NCI-H82 treated with DMSO at 0.1 percent for 48 hours (cell line): Measurements from ENCODE around the gene CCDC93.

ENCODE experiments used
- DNase-seq: peaks from one replicate; lab custom pipeline; 2025; ENCODE audit not compliant: unreplicated experiment; lab: John Stamatoyannopoulos, UW

Gene CCDC93

DNA sequence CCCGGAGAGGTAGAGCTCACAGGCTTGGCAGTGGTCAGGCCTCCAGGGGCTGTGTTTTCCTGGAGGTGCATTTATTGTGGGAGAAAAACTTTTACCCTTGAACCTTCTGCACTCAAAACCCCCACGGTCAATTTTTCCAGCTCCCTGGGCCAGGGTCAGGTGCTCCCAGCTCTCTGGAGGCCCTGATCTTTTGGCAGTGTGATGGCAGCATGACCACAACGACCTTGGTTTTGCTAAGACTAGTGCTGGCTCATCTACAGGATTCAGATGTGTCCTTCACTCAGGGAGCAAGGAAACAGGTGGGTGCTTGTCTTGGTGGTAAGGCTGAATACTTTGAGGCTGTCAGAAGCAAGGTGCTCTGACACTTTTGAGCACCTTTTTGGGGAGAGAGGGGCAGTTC, 92.3 kb downstream of the CCDC93 start:
- DNase-seq: no peak

DNA sequence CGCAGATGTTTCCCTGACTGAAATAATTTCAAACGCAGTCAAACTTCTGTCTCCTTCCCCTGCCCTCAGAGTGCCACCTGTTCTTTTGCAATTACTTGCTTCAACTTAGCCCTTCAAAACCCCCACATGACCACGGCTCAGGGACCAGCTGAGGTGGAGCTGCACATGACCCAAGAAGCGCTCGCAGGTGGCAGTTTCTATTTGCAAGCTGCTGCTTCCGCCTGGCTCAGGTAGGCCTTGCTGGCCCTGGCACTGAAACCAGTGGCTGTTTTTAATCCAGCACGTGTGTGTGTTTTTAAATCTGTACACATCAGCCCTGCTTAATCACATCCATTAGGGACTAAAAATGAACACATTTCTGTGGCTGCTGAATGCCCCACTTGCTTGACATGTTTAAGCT, 95.3 kb downstream of the CCDC93 start:
- no peak for DNase-seq

DNA sequence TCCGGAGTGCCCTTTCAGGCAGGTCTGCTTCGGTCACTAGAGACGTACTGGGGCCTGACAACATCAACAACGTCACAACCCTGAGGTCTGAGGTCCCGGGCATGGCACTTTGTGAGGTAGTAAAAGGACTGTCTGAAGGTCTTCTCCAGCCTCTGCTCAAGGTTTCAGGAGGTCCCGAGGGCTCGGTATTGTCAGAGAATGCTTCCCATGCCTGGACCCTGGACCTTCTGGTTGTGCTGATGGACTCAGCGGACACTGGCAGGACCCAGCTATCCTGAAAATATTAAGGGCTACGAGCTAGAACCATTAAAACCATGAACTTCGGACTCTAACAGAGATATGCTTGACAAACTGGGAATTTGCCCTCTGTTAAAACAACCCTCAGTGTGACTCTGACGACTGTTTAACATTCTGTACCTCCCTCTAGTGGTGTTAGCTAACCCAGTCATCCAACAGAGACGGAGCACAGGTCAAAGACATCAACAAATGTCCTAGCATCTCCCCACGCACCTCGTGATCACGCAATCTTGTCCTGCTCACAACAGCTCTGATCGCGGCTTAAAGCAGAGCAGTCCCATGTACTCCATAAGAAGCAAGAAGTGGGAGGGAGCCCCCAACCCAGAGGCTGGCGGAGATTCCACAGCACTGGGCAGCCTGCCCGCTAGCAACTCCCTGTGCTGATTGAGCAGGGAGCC, 96.5 kb downstream of the CCDC93 start:
- DNase-seq: no peak

DNA sequence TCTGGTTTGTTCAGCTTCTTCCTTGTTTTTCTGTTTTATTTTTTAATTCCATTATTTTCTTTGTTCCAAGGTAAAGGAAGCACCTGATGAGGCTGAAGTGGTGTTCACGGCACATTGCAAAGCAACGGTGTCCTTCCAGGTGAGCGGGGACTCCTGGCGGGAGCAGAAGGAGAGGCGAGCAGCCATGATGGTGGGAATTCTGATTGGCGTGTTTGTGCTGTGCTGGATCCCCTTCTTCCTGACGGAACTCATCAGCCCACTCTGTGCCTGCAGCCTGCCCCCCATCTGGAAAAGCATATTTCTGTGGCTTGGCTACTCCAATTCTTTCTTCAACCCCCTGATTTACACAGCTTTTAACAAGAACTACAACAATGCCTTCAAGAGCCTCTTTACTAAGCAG, 110.9 kb downstream of the CCDC93 start:
- no peak for DNase-seq

DNA sequence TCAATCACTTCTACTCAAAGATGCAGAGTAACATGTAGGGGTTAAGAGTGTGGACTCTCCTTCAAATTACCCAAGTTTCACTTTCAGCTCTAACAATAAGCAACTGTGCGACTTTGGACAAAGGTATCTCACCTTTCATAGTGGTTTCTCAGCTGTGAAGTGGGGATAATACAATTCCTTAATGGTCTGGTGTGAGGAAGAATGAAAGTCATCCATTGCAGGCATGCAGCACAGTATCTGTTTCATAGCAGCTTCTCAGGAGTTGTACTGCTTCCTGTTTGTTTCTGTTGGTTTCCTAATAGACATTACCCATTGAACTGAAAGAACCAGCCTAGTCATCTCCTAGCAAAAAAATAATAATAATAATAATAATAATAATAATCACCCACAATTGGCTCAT, 125.0 kb downstream of the CCDC93 start:
- DNase-seq: no peak

DNA sequence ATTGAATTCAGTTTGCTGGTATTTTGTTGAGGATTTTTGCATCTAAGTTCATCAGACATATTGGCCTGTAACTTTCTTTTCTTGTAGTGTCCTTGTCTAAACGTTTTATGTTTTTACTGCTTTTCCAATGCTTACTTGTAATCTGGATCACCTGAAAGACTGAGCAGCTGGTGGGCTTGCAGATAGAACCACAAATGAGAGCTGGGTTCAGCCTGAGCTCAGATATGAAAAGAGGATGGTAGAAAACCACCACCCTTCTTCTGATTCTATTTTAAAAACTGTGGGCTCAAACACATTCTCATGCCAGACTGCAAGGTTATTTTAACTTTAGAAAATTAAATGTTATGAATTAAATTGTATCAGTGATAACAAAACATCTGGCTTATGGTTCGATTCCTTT, 128.6 kb downstream of the CCDC93 start:
- no peak for DNase-seq

DNA sequence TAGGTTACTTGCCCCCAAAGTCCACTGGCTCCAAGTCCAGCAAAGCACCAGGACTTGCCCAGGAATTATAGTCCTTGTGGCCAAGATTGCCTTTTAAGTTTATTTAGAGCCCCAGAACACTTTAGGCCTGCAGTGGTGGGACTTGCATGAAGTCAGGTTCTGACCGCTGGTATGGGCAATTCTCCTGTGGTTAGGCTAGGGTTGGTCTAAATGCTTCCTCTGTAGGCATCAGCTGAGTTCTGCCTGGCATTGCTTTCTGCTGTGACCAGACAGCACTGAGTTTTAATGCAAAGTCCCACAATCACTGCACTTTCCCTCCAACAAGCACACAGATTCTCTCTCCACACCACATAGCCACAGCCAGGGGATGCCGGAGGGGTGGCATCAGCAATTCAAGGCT, 134.9 kb downstream of the CCDC93 start:
- no peak for DNase-seq

DNA sequence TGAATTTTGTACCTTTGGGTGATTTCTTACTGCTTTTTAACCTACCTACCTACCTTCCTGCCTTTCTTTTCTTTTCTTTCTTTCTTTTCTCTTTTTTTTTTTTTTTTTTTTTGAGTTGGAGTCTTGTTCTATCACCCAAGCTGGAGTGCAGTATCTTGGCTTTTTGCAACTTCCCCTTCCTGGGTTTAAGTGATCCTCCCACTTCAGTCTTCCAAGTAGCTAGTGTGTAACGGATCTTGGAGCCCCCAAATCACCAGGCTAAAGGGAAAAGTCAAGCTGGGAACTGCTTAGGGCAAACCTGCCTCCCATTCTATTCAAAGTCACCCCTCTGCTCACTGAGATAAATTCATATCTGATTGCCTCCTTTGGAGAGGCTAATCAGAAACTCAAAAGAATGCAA, 138.1 kb downstream of the CCDC93 start:
- no peak for DNase-seq
